GM19023 (cell line): Measurements from ENCODE around the gene GDPD1.
"Not testable (repeated sequence)": the region's sequence is repeated elsewhere in the genome, so short reads cannot be mapped to it uniquely, and the experiment has no call there.

ENCODE experiments used
- ATAC-seq: cut with Tn5 transposase; IDR thresholded peaks from one replicate; pipeline ENCODE4 v1.9.1; 2021; ENCODE audit warnings: mild to moderate bottlenecking, moderate library complexity; ENCODE audit not compliant: unreplicated experiment

Gene GDPD1

GRCh38 chr17:59311521-59311920 is 91.2 kb downstream of the GDPD1 start:
- not testable (repeated sequence) for ATAC-seq

GRCh38 chr17:59315866-59316265 is 95.6 kb downstream of the GDPD1 start:
- ATAC-seq, result no peak
